Uterus (tissue), 4 donors: Measurements from ENCODE around the gene PDE4B. TPM values are rescaled to one million over a fixed set of nuclear protein-coding genes. Genes with fewer than 3 reads are reported as not detected.

ENCODE experiments used
- DNase-seq, 2 donors: peaks; one replicate each; pipeline ENCODE4 v3.0.0-alpha.2; 2019 to 2020
- H3K27ac ChIP-seq, 2 donors: fragments of 200-600 bp; sonication (generic); 1 replicate in 1 of 2; 2 replicates in 1 of 2; pipeline ENCODE4 v1.5.1; 2016 to 2018
- H3K27me3 ChIP-seq, 2 donors: fragments of 200-600 bp; sonication (generic); one replicate each; pipeline ENCODE4 v1.5.1; 2018 to 2019; ENCODE audit warnings: control low read depth in 1 of 2
- H3K36me3 ChIP-seq, 2 donors: fragments of 200-600 bp; sonication (generic); one replicate each; pipeline ENCODE4 v1.5.1; 2019; ENCODE audit warnings: control low read depth in 1 of 2
- H3K4me1 ChIP-seq, 2 donors: fragments of 200-600 bp; sonication (generic); one replicate each; pipeline ENCODE4 v1.5.1; 2018 to 2019; ENCODE audit warnings: control low read depth in 1 of 2
- H3K4me3 ChIP-seq, 2 donors: fragments of 200-600 bp; sonication (generic); 1 replicate in 1 of 2; 2 replicates in 1 of 2; pipeline ENCODE4 v1.5.1; 2018 to 2019; ENCODE audit warnings: mild to moderate bottlenecking in 1 of 2
- H3K9me3 ChIP-seq, 2 donors: fragments of 200-600 bp; sonication (generic); one replicate each; pipeline ENCODE4 v1.5.1; 2019; ENCODE audit warnings: control low read depth in 1 of 2
- POLR2A ChIP-seq, 2 donors: fragments of 450-650 bp; IDR thresholded peaks; one replicate each; pipeline ENCODE4 v1.6.1; 2016; ENCODE audit warnings: antibody characterized with exemption in 2 of 2, mild to moderate bottlenecking in 1 of 2, moderate library complexity in 1 of 2
- intact Hi-C: fragments of 100-400 bp; cut with DNase I; formaldehyde crosslinking; loops from one replicate; pipeline ENCODE4 v1.15.1; 2023; ENCODE audit warnings: low total_unique reads
- total RNA-seq, 4 donors: library from RNA; depleted of rRNA in 3 of 4; stranded (reverse); fragments of >200 nt in 3 of 4; gene quantifications; one replicate each; pipeline versions ENCODE4 v1.1.0 to v1.2.4, GENCODE V29; 2014 to 2023
- TF ChIP-seq, protein P1 (sequence below), 4 experiments: fragments of 200-600 bp in 2 of 4; fragments of 450-650 bp in 2 of 4; sonication (generic) in 2 of 4; IDR thresholded peaks; one replicate each; pipeline ENCODE4 v1.5.1; 2016 to 2019; ENCODE audit warnings: antibody characterized with exemption in 4 of 4, mild to moderate bottlenecking in 2 of 4, moderate library complexity in 1 of 4
- donor health status: DM: yes; HTN: yes; CAD: no.

PDE4B gene
- total RNA-seq, 4 donors from 2014 or later = 6.9 to 22.9 (median 17.8) TPM

DNA sequence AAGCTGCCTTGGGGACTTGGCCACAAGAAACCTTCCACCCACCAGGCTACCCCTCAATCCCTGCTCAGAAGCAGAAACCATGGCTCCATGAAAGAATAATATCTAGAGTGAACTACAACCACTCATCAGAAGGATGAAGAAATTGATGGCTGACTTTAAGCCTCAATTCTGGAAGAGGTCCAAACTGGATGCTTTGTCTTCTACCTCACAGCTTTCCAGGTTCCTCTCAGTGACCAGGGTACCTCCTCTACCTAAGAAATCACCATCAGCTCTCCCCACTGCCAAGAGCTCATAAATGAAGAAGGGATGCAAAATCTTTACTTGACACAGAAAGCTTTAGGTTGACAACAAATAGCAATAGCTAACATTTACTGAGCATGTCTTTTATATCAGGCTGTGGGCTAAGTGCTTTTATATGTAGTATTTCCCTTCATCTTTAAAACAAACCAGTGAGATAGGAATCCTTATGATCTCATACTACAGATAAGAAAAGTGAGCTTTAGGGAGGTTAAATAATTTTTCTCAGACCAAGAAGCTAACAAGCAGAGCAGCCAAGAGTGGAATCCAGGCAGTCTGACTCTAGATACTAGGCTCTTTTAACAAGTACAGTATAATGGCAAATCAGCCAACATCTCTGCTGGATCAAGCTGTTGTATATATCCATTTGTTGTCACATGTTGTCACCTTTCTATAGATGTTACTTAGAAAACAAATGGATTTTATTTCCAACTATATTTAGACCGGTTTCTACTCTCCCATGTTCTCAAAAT lies 498.3 kb downstream of the PDE4B start:
- no peaks in the 10 kb centered on the region for H3K4me1 ChIP-seq
- H3K36me3 ChIP-seq = no peaks in the 10 kb centered on the region
- intact Hi-C loops = no loop called here
- no peak for TF ChIP-seq POLR2A (IDR thresholded peaks at IDR 0.05)
- TF ChIP-seq, protein P1, sequence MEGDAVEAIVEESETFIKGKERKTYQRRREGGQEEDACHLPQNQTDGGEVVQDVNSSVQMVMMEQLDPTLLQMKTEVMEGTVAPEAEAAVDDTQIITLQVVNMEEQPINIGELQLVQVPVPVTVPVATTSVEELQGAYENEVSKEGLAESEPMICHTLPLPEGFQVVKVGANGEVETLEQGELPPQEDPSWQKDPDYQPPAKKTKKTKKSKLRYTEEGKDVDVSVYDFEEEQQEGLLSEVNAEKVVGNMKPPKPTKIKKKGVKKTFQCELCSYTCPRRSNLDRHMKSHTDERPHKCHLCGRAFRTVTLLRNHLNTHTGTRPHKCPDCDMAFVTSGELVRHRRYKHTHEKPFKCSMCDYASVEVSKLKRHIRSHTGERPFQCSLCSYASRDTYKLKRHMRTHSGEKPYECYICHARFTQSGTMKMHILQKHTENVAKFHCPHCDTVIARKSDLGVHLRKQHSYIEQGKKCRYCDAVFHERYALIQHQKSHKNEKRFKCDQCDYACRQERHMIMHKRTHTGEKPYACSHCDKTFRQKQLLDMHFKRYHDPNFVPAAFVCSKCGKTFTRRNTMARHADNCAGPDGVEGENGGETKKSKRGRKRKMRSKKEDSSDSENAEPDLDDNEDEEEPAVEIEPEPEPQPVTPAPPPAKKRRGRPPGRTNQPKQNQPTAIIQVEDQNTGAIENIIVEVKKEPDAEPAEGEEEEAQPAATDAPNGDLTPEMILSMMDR (IDR thresholded peaks at IDR 0.05) = no peak
- no peak for DNase-seq
- H3K27ac ChIP-seq = no peak overlapping the region
- H3K4me3 ChIP-seq = no peak overlapping the region
- H3K27me3 ChIP-seq = no peaks in the 10 kb centered on the region
- no peaks in the 10 kb centered on the region for H3K9me3 ChIP-seq

DNA sequence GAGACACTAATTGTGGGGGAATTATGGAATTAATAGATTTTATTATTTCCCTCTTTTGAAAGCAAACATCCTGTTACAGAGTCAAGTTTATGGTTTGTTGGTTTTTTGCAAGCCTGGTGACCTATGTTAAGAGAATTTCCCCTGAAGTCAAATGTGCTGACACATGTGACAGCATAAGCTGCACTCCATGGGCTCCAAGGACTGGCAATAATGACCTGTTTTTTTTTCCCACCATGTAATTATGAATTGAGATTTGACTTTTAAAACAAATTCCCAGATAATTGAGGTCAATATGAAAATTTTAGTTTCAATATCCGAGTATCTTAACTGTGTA lies 498.8 kb downstream of the PDE4B start:
- no peaks in the 10 kb centered on the region for H3K9me3 ChIP-seq
- no peak for DNase-seq
- no peaks in the 10 kb centered on the region for H3K27me3 ChIP-seq
- no peak overlapping the region for H3K27ac ChIP-seq
- intact Hi-C loops = no loop called here
- no peaks in the 10 kb centered on the region for H3K4me1 ChIP-seq
- H3K36me3 ChIP-seq = no peaks in the 10 kb centered on the region
- no peak overlapping the region for H3K4me3 ChIP-seq
- TF ChIP-seq, protein P1 (IDR thresholded peaks at IDR 0.05) = no peak
- TF ChIP-seq POLR2A (IDR thresholded peaks at IDR 0.05) = no peak

DNA sequence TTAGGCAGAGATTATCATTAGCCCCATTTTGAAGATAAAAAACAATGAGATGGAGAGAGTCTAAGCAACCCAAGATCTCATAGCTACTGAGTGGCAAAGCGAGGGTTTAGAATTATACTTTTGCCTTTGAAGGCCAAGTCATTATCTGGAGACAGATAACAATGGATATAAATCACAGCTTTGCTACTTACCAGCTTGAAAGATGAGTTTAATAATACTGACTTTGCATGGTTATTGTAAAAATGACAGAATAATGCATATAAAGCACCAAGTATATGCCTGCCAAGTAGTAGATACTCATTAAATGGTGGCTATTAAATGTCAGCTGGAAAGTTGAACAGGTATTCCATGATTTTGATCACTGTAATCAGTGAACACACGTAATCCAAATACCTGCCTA lies 499.6 kb downstream of the PDE4B start:
- no peak for TF ChIP-seq POLR2A (IDR thresholded peaks at IDR 0.05)
- TF ChIP-seq, protein P1 (IDR thresholded peaks at IDR 0.05) = no peak
- no peak for DNase-seq
- no peaks in the 10 kb centered on the region for H3K27me3 ChIP-seq
- intact Hi-C loops = no loop called here
- no peaks in the 10 kb centered on the region for H3K9me3 ChIP-seq
- no peaks in the 10 kb centered on the region for H3K4me1 ChIP-seq
- H3K4me3 ChIP-seq = no peak overlapping the region
- no peak overlapping the region for H3K27ac ChIP-seq
- no peaks in the 10 kb centered on the region for H3K36me3 ChIP-seq

DNA sequence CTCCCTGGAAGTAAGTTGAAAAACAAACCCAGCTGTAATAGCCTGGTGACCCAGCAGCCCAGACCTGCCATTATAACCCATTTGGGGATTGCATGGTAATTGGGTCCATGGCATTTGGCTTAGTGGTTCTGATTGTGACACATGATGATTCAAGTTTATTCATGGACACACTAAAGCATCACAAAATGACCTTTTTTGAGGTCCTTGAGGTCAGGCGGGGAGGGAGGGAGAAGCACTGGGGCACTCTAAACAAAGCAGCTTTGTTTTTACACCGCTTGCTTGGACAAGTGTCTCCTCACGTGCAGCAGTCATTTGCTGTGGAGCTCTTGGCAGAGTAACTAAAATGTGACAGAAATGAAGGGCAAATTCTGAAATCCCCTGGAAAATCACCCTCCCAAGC lies 500.2 kb downstream of the PDE4B start:
- H3K27ac ChIP-seq = no peak overlapping the region
- intact Hi-C loops = no loop called here
- no peak overlapping the region for H3K4me3 ChIP-seq
- no peaks in the 10 kb centered on the region for H3K9me3 ChIP-seq
- no peak for TF ChIP-seq POLR2A (IDR thresholded peaks at IDR 0.05)
- TF ChIP-seq, protein P1 (IDR thresholded peaks at IDR 0.05) = no peak
- no peaks in the 10 kb centered on the region for H3K27me3 ChIP-seq
- no peaks in the 10 kb centered on the region for H3K4me1 ChIP-seq
- DNase-seq = no peak
- no peaks in the 10 kb centered on the region for H3K36me3 ChIP-seq

DNA sequence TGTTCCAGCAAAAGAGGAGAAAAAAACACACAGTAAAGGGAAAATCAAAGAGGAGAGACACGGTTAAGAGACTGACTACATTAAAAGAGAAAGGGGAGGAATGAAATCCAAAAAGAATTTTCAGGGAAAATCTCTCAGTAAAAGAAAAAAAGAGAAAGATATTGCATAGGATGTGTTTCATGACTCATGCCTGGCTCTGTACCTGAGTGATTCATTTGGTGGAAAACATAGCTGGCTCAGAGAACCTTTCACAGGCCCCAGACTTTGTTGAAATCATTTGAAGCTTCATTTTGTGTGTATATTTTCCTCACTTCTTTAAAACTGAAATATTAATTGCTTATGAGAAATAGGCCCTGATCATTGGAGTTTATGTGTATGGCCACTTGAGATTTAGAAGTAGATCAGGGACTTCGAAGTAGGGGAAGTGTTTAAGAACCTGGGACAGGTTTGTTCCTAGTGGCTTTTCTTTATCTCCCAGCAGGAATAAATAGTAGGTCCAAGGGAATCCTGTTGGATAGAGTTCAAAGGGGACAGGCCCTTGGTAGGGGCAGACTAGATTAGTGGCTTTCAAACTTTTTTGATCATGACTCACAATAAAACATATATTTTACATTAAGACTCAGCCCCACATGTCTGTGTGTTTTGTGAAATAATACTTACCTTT lies 502.1 kb downstream of the PDE4B start:
- H3K36me3 ChIP-seq = no peaks in the 10 kb centered on the region
- intact Hi-C loops = no loop called here
- no peaks in the 10 kb centered on the region for H3K4me1 ChIP-seq
- no peaks in the 10 kb centered on the region for H3K9me3 ChIP-seq
- H3K27me3 ChIP-seq = no peaks in the 10 kb centered on the region
- no peak overlapping the region for H3K4me3 ChIP-seq
- H3K27ac ChIP-seq = peak overlapping the region; percentile 22 to 70
- peak; percentile 37 to 61 for DNase-seq
- TF ChIP-seq, protein P1 (IDR thresholded peaks at IDR 0.05) = no peak
- TF ChIP-seq POLR2A (IDR thresholded peaks at IDR 0.05) = no peak
